ENCODE results near the gene LRRC57.

LRRC57 gene

DNA sequence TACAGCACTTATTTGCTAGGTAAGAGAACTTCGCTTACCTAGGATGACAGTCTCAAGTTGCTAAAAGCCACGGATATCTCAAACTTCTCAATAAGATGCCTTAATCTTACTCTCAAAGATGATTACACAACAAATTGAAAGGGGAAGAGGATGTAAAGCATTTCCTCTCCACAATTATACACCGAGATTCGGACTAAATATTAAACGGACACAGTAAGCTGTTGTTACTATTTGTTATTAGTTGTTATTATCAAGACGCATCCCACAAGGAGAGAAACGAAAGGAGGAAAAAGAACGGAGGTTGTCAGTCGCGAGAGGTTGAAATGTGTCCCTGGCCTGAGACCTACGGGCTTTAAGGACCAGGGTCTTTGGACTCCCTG is 58.3 kb downstream of the LRRC57 start:
- H3K36me3 ChIP-seq (ENCODE audit: control insufficient read depth, insufficient read depth, low read length) = peaks cover 13% of the 10 kb centered on the region
- WGBS, 2 experiments (ENCODE audit: insufficient coverage in 2 of 2) = 0% methylated on average over 5 to 6 of the region's 11 CpGs
- H3K27ac ChIP-seq (ENCODE audit: low read depth, low read length, severe bottlenecking) = peak overlapping the region; percentile 99
- H3K9me3 ChIP-seq (ENCODE audit: control insufficient read depth, low read length) = no peaks in the 10 kb centered on the region
- peaks cover 10% of the 10 kb centered on the region for H3K4me1 ChIP-seq (ENCODE audit: control insufficient read depth, insufficient read depth, low read length, poor library complexity, severe bottlenecking)
- peak overlapping the region; percentile 80 for H3K4me3 ChIP-seq (ENCODE audit: extremely low read depth, insufficient read depth, low read length, poor library complexity, severe bottlenecking)
